PC-9 (cell line): ENCODE results near the gene RGR. TPM values are rescaled to one million over a fixed set of nuclear protein-coding genes. Genes with fewer than 3 reads are reported as not detected.

Experiments
- BruUV-seq: library from RNA; stranded (reverse); fragments of 400-500 nt; replicated peaks from 2 replicates; lab custom pipeline; 2021; lab: Mats Ljungman, UMichigan
- CTCF ChIA-PET: fragments of 300-600 bp; sonication (Branson Sonifier 250); formaldehyde crosslinking; loops from one replicate; lab custom pipeline; 2022; ENCODE audit warnings: antibody characterized with exemption; lab: Charles Lee
- POLR2A ChIA-PET: fragments of 300-600 bp; sonication (Branson Sonifier 250); formaldehyde crosslinking; loops from one replicate; lab custom pipeline; 2022; ENCODE audit warnings: antibody characterized with exemption; ENCODE audit not compliant: unreplicated experiment; lab: Charles Lee
- DNase-seq, 2 experiments: peaks; one replicate each; pipeline versions ENCODE4 v3.0.0 to v3.0.0-alpha.2; 2015 to 2022; ENCODE audit warnings: mixed read lengths in 1 of 2
- H2AFZ ChIP-seq: fragments of 200-600 bp; sonication (generic); 2 replicates; pipeline ENCODE4 v1.8.1; 2017; ENCODE audit warnings: antibody characterized with exemption
- H3F3A ChIP-seq: fragments of 200-600 bp; sonication (generic); 2 replicates; pipeline ENCODE4 v1.8.1; 2017; ENCODE audit warnings: antibody characterized with exemption, mild to moderate bottlenecking, low read depth; ENCODE audit not compliant: insufficient read depth
- H3K27ac ChIP-seq: fragments of 200-600 bp; sonication (generic); 2 replicates; pipeline ENCODE4 v1.6.1; 2016; ENCODE audit warnings: mixed run types
- H3K27me3 ChIP-seq: fragments of 200-600 bp; sonication (generic); 2 replicates; pipeline ENCODE4 v1.6.1; 2016; ENCODE audit warnings: low read depth, mixed run types; ENCODE audit not compliant: insufficient read depth
- H3K36me3 ChIP-seq: fragments of 200-600 bp; sonication (generic); 2 replicates; pipeline ENCODE4 v1.6.1; 2016; ENCODE audit warnings: low read depth, mixed run types
- H3K4me1 ChIP-seq: fragments of 200-600 bp; sonication (generic); replicated peaks from 2 replicates; pipeline ENCODE4 v1.6.1; 2016; ENCODE audit warnings: mixed run types; ENCODE audit not compliant: insufficient read depth
- H3K4me2 ChIP-seq: fragments of 200-600 bp; sonication (generic); 2 replicates; pipeline ENCODE4 v1.6.1; 2017; ENCODE audit warnings: mixed run types
- H3K4me3 ChIP-seq: fragments of 200-600 bp; sonication (generic); 2 replicates; pipeline ENCODE4 v1.6.1; 2016; ENCODE audit warnings: mixed run types
- H3K79me2 ChIP-seq: fragments of 200-600 bp; sonication (generic); 2 replicates; pipeline ENCODE4 v1.6.1; 2017; ENCODE audit warnings: low read depth, mixed run types
- H3K9me2 ChIP-seq: fragments of 200-600 bp; sonication (generic); 2 replicates; pipeline ENCODE4 v1.8.1; 2017; ENCODE audit warnings: mild to moderate bottlenecking; ENCODE audit not compliant: insufficient read depth
- H3K9me3 ChIP-seq: fragments of 200-600 bp; sonication (generic); 2 replicates; pipeline ENCODE4 v1.8.1; 2016; ENCODE audit warnings: low read depth; ENCODE audit not compliant: insufficient read depth
- H4K20me1 ChIP-seq: fragments of 200-600 bp; sonication (generic); 2 replicates; pipeline ENCODE4 v1.8.1; 2017; ENCODE audit not compliant: insufficient read depth
- EZH2 ChIP-seq: fragments of 200-600 bp; sonication (generic); IDR thresholded peaks from 2 replicates; pipeline ENCODE4 v1.8.0; 2017; ENCODE audit warnings: antibody characterized with exemption, low read depth
- intact Hi-C: fragments of 100-400 bp; cut with micrococcal nuclease; formaldehyde crosslinking; loops from one replicate; pipeline ENCODE4 v1.10.0; 2022; ENCODE audit not compliant: unreplicated experiment
- total RNA-seq: library from RNA; stranded (reverse); gene quantifications from 2 replicates; pipeline ENCODE4 v1.2.3, GENCODE V29; 2021
- TF ChIP-seq, protein P1 (sequence below): fragments of 200-600 bp; sonication (generic); conservative IDR thresholded peaks from 2 replicates; pipeline ENCODE4 v1.6.1; 2017; ENCODE audit warnings: mixed run types, antibody characterized with exemption, mild to moderate bottlenecking, moderate library complexity

The RGR gene
- total RNA-seq, 1 experiment from 2014 or later, result not detected

DNA sequence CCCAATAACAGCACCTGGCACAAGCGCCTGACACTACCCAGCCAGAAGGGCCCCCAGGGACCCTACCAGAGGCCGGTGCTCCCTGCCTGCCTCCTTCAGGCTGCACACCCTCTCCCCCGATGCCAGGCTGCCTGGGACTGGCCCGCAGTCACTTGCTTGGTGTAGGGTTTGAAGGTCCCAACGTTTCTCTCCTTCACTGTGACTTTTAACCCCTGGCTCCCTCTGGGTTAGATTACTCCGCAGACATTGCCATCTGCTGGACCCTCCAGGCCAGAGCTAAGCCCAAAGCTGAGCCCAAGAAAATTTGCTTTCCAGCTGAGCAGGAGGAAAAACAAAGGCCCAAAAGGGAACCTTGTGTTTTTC, 43.6 kb upstream of the RGR start:
- Histone ChIP-seq H3K4me2 (no peak overlapping the region), H3K4me1 (no peaks in the 10 kb centered on the region), H3K9me2 (no peaks in the 10 kb centered on the region), H3K4me3 (no peak overlapping the region), H4K20me1 (0 out of 2 replicates have a peak, but pooled peaks cover 6% of the 10 kb centered on the region), H3K79me2 (no peaks in the 10 kb centered on the region), H3K36me3 (no peaks in the 10 kb centered on the region), H3K9me3 (no peaks in the 10 kb centered on the region), H2AFZ (no peak overlapping the region), H3K27ac (no peak overlapping the region), H3K27me3 (peaks cover 99% of the 10 kb centered on the region), H3F3A (no peaks in the 10 kb centered on the region)
- intact Hi-C loops, result no loop called here
- POLR2A ChIA-PET, result no interaction called here
- CTCF ChIA-PET, result no interaction called here
- BruUV-seq, result no TSS peak
- no peak for TF ChIP-seq EZH2
- no peak for DNase-seq

DNA sequence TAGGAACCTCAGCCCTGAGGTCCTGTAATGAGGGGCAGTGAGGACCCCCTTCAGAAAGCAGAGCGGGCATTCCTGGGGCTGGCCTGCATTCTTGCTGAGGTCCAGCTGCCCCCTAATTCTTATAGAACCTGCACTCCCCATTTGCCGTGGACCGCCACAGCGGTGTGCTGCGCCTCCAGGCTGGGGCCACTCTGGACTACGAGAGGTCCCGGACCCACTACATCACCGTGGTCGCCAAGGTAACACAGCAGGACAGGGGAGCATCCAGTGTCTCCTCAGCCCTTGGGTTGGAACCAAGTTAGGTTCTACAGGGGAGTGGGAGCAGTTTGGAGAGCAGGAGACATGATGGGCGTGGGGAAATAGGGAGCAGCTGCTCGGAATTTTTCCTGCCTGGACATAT, 43.2 kb upstream of the RGR start:
- H3K27me3 ChIP-seq, result peaks cover 99% of the 10 kb centered on the region
- no peak for DNase-seq
- no peak overlapping the region for H3K27ac ChIP-seq
- ChIA-PET CTCF (no interaction called here), POLR2A (no interaction called here)
- 0 out of 2 replicates have a peak, but pooled peaks cover 2% of the 10 kb centered on the region for H4K20me1 ChIP-seq
- H3K4me1 ChIP-seq, result no peaks in the 10 kb centered on the region
- H3K9me2 ChIP-seq, result no peaks in the 10 kb centered on the region
- no peaks in the 10 kb centered on the region for H3F3A ChIP-seq
- TF ChIP-seq, protein P1, sequence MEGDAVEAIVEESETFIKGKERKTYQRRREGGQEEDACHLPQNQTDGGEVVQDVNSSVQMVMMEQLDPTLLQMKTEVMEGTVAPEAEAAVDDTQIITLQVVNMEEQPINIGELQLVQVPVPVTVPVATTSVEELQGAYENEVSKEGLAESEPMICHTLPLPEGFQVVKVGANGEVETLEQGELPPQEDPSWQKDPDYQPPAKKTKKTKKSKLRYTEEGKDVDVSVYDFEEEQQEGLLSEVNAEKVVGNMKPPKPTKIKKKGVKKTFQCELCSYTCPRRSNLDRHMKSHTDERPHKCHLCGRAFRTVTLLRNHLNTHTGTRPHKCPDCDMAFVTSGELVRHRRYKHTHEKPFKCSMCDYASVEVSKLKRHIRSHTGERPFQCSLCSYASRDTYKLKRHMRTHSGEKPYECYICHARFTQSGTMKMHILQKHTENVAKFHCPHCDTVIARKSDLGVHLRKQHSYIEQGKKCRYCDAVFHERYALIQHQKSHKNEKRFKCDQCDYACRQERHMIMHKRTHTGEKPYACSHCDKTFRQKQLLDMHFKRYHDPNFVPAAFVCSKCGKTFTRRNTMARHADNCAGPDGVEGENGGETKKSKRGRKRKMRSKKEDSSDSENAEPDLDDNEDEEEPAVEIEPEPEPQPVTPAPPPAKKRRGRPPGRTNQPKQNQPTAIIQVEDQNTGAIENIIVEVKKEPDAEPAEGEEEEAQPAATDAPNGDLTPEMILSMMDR, result no peak
- no peak for TF ChIP-seq EZH2
- no peaks in the 10 kb centered on the region for H3K9me3 ChIP-seq
- no peak overlapping the region for H3K4me2 ChIP-seq
- no TSS peak for BruUV-seq
- H3K4me3 ChIP-seq, result no peak overlapping the region
- H2AFZ ChIP-seq, result no peak overlapping the region
- H3K79me2 ChIP-seq, result no peaks in the 10 kb centered on the region
- intact Hi-C loops, result no loop called here
- H3K36me3 ChIP-seq, result no peaks in the 10 kb centered on the region

DNA sequence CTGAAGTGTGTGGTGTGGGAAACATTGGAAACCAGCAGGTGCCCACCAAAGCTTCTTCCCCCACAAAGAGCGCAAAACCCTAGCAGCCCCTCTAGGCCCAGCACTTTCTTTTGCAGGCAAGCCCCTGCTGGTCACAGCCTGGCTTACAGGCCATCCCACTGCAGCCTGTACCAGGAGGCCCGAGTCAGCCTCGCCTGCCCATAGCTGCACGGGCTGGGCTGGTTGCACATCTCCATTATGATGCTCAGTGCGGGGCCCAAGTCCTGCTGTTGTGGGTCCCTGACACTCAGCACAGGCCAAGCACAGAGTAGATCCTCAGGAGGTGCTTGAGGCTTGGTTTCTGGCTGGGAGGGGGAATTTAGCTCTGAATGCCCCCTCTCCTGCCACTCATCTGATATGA, 42.5 kb upstream of the RGR start:
- no peaks in the 10 kb centered on the region for H3K79me2 ChIP-seq
- H3K27ac ChIP-seq, result no peak overlapping the region
- H3F3A ChIP-seq, result no peaks in the 10 kb centered on the region
- no peak for TF ChIP-seq EZH2
- TF ChIP-seq, protein P1, result no peak
- BruUV-seq, result no TSS peak
- ChIA-PET POLR2A (no interaction called here), CTCF (no interaction called here)
- H3K4me2 ChIP-seq, result no peak overlapping the region
- no peak for DNase-seq
- H3K36me3 ChIP-seq, result no peaks in the 10 kb centered on the region
- intact Hi-C loops, result no loop called here
- H3K9me2 ChIP-seq, result no peaks in the 10 kb centered on the region
- H4K20me1 ChIP-seq, result no peaks in the 10 kb centered on the region
- no peak overlapping the region for H2AFZ ChIP-seq
- peaks cover 99% of the 10 kb centered on the region for H3K27me3 ChIP-seq
- no peaks in the 10 kb centered on the region for H3K9me3 ChIP-seq
- H3K4me3 ChIP-seq, result no peak overlapping the region
- H3K4me1 ChIP-seq, result no peaks in the 10 kb centered on the region

- intact Hi-C loops, result no loop called here
- no TSS peak for BruUV-seq
- Histone ChIP-seq H3K36me3 (no peaks in the 10 kb centered on the region), H4K20me1 (no peaks in the 10 kb centered on the region), H3K4me3 (no peak overlapping the region), H3K4me1 (no peaks in the 10 kb centered on the region), H3K4me2 (no peak overlapping the region), H3F3A (no peaks in the 10 kb centered on the region), H3K79me2 (no peaks in the 10 kb centered on the region), H3K27me3 (peaks cover 98% of the 10 kb centered on the region), H3K27ac (no peak overlapping the region), H3K9me2 (no peaks in the 10 kb centered on the region), H3K9me3 (no peaks in the 10 kb centered on the region), H2AFZ (no peak overlapping the region)
- ChIA-PET POLR2A (no interaction called here), CTCF (no interaction called here)
- TF ChIP-seq, protein P1, result peak; percentile 43; the same call in 1 of the 2 replicates
- TF ChIP-seq EZH2, result no peak
- DNase-seq, result no peak
These were observed 40.7 kb upstream of the RGR start for GRCh38 chr10:84204122-84204521.
